ENCODE measurements around the gene GOLGA6L24.
"Not testable (repeated sequence)": the region's sequence is repeated elsewhere in the genome, so short reads cannot be mapped to it uniquely, and the experiment has no call there.

DNA sequence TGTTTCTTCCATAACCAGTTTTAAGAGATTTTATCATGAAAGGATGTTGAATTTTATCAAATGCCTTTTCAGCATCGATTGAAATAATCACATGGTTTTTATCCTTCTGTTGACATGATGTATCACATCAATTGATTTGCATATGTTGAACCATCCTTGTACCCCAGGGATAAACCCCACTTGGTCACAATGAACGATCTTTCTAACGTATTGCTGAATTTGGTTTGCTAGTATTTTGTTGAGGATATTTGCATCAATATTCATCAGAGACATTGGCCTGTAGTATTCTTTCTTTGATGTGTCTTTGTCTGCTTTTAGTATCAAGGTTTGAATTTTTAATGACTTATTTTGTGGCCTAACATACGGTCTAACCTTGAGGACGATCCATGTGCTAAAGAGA lies 49.2 kb downstream of the GOLGA6L24 start:
- not testable (repeated sequence) for TF ChIP-seq EZH2 (IDR thresholded peaks at IDR 0.05; ENCODE audit: borderline replicate concordance, low read depth, low read length, poor library complexity, severe bottlenecking)
- TF ChIP-seq, protein P1, sequence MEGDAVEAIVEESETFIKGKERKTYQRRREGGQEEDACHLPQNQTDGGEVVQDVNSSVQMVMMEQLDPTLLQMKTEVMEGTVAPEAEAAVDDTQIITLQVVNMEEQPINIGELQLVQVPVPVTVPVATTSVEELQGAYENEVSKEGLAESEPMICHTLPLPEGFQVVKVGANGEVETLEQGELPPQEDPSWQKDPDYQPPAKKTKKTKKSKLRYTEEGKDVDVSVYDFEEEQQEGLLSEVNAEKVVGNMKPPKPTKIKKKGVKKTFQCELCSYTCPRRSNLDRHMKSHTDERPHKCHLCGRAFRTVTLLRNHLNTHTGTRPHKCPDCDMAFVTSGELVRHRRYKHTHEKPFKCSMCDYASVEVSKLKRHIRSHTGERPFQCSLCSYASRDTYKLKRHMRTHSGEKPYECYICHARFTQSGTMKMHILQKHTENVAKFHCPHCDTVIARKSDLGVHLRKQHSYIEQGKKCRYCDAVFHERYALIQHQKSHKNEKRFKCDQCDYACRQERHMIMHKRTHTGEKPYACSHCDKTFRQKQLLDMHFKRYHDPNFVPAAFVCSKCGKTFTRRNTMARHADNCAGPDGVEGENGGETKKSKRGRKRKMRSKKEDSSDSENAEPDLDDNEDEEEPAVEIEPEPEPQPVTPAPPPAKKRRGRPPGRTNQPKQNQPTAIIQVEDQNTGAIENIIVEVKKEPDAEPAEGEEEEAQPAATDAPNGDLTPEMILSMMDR (conservative IDR thresholded peaks at IDR 0.05; ENCODE audit: low read depth, low read length) = not testable (repeated sequence)
